ENCODE measurements around the gene MLX.
"Not testable (repeated sequence)": the region's sequence is repeated elsewhere in the genome, so short reads cannot be mapped to it uniquely, and the experiment has no call there.

The MLX gene

GRCh38 chr17:42555122-42555622 lies 11.7 kb upstream of the MLX start:
- no peak for DNase-seq (ENCODE audit: low spot score)

- DNase-seq (ENCODE audit: low spot score) = not testable (repeated sequence)
These were observed 10.8 kb upstream of the MLX start for GRCh38 chr17:42555961-42556617.

GRCh38 chr17:42559075-42559474 lies 7.8 kb upstream of the MLX start:
- DNase-seq (ENCODE audit: low spot score) = no peak

- no peak for DNase-seq (ENCODE audit: low spot score)
These were observed 6.7 kb upstream of the MLX start for GRCh38 chr17:42560246-42560645.

GRCh38 chr17:42561897-42562387 lies 5.0 kb upstream of the MLX start, which contains the start of gene COASY:
COASY (plus strand) TSS chr17:42562148; CDS start chr17:42562623, 475 bp downstream.
- peak; percentile 97 for DNase-seq (ENCODE audit: low spot score)

DNA sequence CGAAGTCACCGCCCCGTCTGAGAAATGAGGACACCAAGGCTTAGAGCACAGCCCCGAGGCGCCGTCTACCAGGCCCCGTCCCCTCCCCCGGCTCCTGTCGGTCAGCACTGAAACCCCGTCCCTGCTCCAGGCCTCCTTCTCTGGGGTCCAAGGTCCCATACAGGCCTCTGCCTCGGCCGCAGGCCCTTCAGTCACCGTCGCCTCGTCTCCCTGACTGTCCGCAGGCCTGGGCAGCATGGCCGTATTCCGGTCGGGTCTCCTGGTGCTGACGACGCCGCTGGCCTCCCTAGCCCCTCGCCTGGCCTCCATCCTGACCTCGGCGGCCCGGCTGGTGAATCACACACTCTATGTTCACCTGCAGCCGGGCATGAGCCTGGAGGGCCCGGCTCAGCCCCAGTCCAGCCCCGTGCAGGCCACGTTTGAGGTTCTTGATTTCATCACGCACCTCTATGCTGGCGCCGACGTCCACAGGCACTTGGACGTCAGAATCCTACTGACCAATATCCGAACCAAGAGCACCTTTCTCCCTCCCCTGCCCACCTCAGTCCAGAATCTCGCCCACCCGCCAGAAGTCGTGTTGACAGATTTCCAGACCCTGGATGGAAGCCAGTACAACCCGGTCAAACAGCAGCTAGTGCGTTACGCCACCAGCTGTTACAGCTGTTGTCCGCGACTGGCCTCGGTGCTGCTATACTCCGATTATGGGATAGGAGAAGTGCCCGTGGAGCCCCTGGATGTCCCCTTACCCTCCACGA lies 4.3 kb upstream of the MLX start:
- no peak for DNase-seq (ENCODE audit: low spot score)

DNA sequence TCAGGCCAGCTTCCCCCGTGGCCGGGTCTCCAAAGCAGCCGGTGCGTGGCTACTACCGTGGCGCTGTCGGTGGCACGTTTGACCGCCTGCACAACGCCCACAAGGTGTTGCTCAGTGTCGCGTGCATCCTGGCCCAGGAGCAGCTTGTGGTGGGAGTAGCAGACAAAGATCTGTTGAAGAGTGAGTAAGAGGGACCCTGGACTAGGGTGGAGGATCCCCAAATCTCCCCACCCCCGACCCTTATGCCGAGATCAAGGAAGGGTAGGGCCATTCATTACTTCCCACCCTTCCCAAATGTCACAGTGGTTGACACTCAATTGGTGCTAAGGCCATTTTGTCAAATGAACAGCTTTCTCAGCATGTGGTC lies 3.8 kb upstream of the MLX start:
- DNase-seq (ENCODE audit: low spot score) = no peak

DNA sequence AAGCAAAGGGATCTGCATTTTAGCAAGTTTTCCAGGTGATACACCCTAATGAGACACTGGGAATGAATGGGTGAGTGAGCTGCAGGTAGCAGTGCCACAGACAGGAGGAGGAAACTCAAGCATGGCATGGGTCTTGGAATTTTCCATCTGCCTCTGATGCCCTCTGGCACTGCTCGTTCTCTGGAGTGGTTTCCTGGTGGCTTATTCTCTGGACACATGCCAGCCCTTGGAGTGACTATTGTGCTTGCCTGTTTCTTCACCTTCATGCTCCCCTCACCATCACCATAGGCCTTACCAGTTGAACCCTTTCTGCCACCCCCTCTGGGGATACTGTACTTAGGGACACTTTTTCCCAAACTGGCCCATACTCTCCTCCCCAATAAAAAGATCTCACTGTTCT lies 3.4 kb upstream of the MLX start:
- DNase-seq (ENCODE audit: low spot score) = no peak

- DNase-seq (ENCODE audit: low spot score) = no peak
These were observed 3.0 kb upstream of the MLX start for GRCh38 chr17:42563950-42564349.

DNA sequence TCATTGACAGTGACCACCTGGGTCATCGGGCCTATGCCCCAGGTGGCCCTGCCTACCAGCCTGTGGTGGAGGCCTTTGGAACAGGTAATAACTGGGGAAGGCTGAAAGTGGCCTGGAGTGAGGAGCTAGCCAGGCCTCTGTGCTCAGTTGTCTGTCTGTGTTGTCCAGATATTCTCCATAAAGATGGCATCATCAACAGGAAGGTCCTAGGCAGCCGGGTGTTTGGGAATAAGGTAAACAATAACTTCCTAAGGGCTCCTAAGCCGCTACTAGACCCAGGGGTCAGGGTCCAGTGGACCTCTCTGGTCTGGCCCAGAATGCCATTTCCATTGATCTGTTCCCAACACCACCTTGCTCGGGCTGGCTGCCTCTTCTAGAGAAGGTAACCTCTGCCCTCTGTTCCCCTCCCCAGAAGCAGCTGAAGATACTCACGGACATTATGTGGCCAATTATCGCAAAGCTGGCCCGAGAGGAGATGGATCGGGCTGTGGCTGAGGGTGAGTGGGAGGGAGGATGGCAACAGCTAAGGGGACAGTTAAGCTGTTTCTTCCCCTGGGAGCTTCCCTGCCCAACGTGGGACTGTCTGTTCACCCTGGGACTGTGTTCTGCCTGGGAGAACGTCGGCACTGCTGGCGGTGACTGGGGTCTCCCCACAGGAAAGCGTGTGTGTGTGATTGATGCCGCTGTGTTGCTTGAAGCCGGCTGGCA lies 1.9 kb upstream of the MLX start:
- no peak for DNase-seq (ENCODE audit: low spot score)

DNA sequence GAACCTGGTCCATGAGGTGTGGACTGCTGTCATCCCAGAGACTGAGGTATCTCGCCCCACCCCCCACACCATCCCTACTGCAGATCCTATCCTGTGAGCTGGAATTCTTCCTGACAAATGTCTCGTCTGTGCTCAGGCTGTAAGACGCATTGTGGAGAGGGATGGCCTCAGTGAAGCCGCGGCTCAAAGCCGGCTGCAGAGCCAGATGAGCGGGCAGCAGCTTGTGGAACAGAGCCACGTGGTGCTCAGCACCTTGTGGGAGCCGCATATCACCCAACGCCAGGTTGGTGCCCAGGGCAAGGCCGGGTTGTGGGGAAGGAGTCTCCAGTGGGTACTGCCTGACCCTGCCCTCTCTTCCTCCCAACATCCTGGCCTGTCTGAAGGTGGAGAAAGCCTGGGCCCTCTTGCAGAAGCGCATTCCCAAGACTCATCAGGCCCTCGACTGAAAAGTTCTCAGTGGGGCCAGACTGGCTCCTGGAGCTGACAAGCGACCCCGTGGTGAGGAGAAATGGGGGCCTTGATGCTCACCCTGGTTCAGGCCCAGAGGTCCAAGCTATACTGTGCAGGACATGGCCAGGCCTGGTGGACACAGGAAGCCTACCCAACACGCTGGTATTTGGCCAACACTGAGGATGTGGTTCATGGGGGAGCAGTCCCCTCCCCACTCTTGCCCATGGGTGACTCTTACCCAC lies 1.2 kb upstream of the MLX start:
- DNase-seq (ENCODE audit: low spot score) = no peak

- DNase-seq (ENCODE audit: low spot score) = no peak
These were observed 551 bp upstream of the MLX start for GRCh38 chr17:42566215-42566882.

DNA sequence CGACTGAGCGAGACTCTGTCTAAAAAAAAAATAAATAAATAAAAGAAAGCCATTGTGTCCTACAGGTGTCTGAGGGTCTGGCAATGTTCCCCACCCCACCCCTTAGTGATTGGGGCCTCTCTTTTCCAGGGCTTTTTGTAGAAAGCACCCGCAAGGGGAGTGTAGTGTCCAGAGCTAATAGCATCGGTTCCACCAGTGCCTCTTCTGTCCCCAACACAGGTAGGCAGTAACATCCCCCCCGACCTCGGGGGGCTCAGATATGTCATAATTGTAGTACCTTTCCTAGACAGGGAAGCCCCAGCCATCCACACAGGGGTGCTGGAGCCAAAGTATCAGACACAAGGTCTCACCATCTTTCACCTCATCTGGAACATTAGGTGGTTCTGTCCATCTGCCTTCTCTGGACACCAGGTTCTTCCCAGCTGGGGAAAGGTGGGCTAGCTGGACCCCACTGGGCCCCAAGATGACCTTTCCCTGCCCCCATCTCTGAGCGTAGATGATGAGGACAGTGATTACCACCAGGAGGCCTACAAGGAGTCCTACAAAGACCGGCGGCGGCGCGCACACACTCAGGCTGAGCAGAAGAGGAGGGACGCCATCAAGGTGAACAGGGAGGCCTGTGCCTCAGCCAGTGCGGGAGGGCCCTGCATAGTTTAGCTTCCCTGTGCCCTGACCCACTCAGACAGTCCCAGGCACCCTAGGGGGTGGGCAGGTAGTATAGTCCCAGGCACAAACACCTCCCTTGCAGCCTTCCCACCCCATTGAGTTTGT lies 1.6 kb downstream of the MLX start:
- no peak for DNase-seq (ENCODE audit: low spot score)

DNA sequence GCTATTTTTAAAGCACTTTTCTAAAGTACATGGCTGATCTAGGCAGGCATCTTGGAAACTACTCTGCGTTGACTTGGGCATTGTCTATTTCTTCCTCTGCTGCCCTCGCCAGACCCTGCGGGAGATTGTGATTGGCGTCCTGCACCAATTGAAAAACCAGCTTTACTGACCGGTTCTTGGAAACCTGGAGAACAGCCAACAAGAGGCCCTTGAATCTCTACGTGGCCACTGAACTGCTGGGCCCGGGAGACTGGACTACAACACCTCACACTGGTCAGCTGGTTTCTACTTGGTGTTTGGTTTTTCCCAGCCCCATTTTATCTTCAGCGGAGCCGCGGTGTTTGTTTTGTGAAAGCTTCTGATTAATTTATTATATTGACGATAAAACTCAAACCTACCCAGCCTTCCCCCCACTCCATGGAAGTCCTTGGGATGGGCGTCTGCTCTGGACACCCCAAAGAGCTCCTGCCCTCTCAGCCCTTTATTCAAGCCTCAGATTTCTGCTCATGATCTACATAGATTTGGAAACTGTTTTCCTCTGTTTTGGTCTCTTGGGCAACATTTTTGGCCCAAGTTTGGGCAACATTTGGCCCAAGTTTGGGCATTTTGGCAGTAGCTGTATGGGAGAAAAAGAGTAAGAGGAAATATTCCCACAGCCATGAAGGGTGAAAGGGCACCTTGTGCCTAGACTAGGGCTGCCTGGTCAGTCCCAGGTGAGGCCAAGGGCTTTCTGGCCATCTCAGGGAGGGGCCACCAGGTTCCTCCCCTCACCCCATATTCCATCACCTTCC lies 4.7 kb downstream of the MLX start:
- DNase-seq (ENCODE audit: low spot score) = no peak

- DNase-seq (ENCODE audit: low spot score) = no peak
These were observed 6.2 kb downstream of the MLX start for GRCh38 chr17:42573095-42573494.

DNA sequence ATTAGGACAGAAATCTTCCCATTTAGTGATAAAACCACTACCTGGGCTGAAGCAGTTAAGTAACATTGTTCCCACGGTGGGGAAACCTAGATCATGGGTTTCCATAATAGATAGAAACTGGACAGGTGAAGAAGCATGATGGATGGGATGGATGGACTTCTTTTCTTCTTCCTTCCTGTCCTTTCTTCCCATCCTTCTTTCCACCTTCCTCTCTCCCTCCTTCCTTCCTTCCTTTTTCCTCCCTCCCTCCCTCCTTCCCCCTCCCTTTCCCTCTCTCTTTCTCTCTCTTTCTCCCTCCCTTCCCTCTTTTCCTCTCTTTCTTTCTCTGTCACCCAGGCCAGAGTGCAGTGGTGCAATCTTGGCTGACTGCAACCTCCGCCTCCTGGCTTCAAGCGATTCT lies 7.6 kb downstream of the MLX start:
- DNase-seq (ENCODE audit: low spot score) = no peak

- DNase-seq (ENCODE audit: low spot score) = no peak
These were observed 10.2 kb downstream of the MLX start for GRCh38 chr17:42577140-42577531.

DNA sequence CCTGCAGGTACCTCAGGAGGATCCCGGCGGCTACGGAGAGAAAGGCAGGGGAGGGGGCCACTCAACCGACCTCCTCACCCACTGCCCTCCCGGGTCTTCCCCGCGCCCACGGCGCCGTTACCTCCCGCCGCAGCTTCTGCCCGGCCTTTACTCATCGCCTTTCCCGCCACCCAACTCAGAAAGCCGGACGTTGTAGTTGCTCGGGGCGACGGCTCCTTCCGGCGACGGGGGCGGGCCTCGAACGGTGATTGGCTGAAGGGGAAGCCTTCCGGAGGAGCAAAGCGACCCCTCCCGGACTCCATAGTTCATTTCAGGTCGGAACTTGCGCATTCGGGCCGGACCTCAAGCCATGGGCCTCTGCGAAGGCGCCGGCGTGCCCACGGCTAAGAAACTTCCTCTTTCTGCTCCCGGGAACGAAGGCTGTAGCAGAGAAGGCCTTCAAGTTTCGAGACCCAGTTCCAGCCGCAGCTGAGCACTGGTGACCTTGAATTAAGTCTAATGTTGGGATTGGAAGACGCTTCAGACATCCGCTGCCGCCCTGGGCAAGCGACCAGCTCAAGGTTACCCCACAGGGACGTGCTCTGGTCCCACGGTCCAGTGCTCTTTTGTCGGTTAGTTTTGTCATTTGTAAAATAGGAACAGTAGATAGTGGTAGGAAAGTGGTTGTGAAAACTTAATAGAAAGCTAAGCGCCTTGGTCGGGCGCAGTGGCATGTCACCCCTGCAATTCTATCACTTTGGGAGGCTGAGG lies 10.8 kb downstream of the MLX start, which contains the start of gene PSMC3IP:
Gene PSMC3IP (minus strand): TSS at position 198 of the 750 bp plus-strand sequence. CDS start 43 bp downstream, at position 155.
- peak; percentile 97 for DNase-seq (ENCODE audit: low spot score)

DNA sequence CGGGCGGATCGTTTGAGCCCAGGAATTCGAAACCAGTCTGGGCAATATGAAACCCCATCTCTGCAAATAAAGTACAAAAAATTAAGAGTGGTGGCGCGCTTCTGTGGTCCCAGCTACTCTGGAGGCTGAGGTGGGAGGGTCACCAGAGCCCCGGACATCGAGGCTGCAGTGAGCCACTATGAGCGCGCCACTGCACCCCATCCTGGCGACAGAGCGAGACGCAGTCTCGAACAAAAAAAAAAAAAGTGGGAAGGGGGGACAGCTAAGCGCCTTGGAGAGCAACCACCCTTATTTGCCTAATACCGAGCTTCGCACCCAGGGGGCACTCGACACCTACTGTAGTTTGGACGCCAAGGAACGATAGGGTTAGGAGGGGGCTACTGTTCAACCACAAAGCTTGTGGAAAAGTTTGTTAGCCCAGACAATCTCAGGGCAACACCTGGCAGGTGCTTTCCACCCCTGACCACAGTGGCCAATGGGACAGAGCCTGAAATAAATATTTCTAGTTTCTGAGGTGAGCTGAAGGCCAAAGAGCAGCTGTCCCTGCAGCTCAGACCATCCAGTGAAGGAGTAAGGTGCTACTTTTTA lies 11.5 kb downstream of the MLX start:
- peak; percentile 92 for DNase-seq (ENCODE audit: low spot score)

All from iPS-NIHi11 (cell line).